WTC11 (cell line): ENCODE data around the gene IL10RB. TPM values are rescaled to one million over a fixed set of nuclear protein-coding genes. Genes with fewer than 3 reads are reported as not detected.

Experiments used
- ATAC-seq: fragments of 200-7000 bp; cut with Tn5 transposase; 2 replicates; pipeline ENCODE4 v1.10.0; 2021; ENCODE audit warnings: mild to moderate bottlenecking, moderate library complexity
- CTCF ChIA-PET: fragments of 300-600 bp; sonication (Branson Sonifier 250); formaldehyde crosslinking; loops from one replicate; lab custom pipeline; 2021; ENCODE audit warnings: antibody characterized with exemption; lab: Charles Lee
- POLR2A ChIA-PET: fragments of 350-600 bp; sonication (Branson Sonifier 250); formaldehyde crosslinking; loops from one replicate; lab custom pipeline; 2021; ENCODE audit warnings: antibody characterized with exemption; lab: Charles Lee
- DNase-seq: peaks from one replicate; pipeline ENCODE4 v3.0.0; 2021; ENCODE audit warnings: low spot score
- H3K27ac Mint-ChIP-seq: 2 replicates; pipeline ENCODE4 v1.8.0; 2021; ENCODE audit warnings: mixed read lengths
- H3K27me3 Mint-ChIP-seq: 2 replicates; pipeline ENCODE4 v1.8.0; 2021; ENCODE audit warnings: low read depth, mild to moderate bottlenecking, moderate library complexity, mixed read lengths
- H3K36me3 Mint-ChIP-seq: 2 replicates; pipeline ENCODE4 v1.8.0; 2021; ENCODE audit warnings: mixed read lengths
- H3K4me1 Mint-ChIP-seq: 2 replicates; pipeline ENCODE4 v1.8.0; 2022; ENCODE audit warnings: mixed read lengths
- H3K4me3 Mint-ChIP-seq: 2 replicates; pipeline ENCODE4 v1.8.0; 2021; ENCODE audit warnings: mild to moderate bottlenecking, moderate library complexity, mixed read lengths
- H3K9me3 Mint-ChIP-seq: 2 replicates; pipeline ENCODE4 v1.8.0; 2021; ENCODE audit warnings: mixed read lengths
- CREM ChIP-seq: sonication (generic); formaldehyde crosslinking; IDR thresholded peaks from 2 replicates; pipeline ENCODE4 v1.8.1; 2022; ENCODE audit warnings: mild to moderate bottlenecking, missing genetic modification reagents, moderate library complexity
- ELF4 ChIP-seq: sonication (generic); formaldehyde crosslinking; IDR thresholded peaks from 2 replicates; pipeline ENCODE4 v1.8.1; 2022; ENCODE audit warnings: low read depth, mild to moderate bottlenecking, moderate library complexity, missing genetic modification reagents
- GRHL2 ChIP-seq: fragments of 250-450 bp; sonication (Bioruptor Pico); IDR thresholded peaks from 2 replicates; pipeline ENCODE4 v1.8.0; 2022; ENCODE audit warnings: mild to moderate bottlenecking, moderate library complexity; ENCODE audit not compliant: insufficient replicate concordance, severe bottlenecking
- JAZF1 ChIP-seq: fragments of 250-450 bp; sonication (Bioruptor Pico); IDR thresholded peaks from 2 replicates; pipeline ENCODE4 v1.9.0; 2021; ENCODE audit warnings: moderate library complexity, mild to moderate bottlenecking, inconsistent platforms
- MXD4 ChIP-seq: fragments of 250-450 bp; sonication (Bioruptor Pico); IDR thresholded peaks from 2 replicates; pipeline ENCODE4 v1.8.0; 2021; ENCODE audit warnings: mild to moderate bottlenecking, moderate library complexity, borderline replicate concordance
- NFYB ChIP-seq: sonication (generic); formaldehyde crosslinking; conservative IDR thresholded peaks from 2 replicates; pipeline ENCODE4 v1.8.0; 2022; ENCODE audit warnings: low read depth, missing genetic modification reagents
- RELA ChIP-seq: sonication (generic); formaldehyde crosslinking; IDR thresholded peaks from 2 replicates; pipeline ENCODE4 v1.8.1; 2022; ENCODE audit warnings: missing genetic modification reagents, mild to moderate bottlenecking, borderline replicate concordance
- RORB ChIP-seq: fragments of 250-450 bp; sonication (Bioruptor Pico); IDR thresholded peaks from 2 replicates; pipeline ENCODE4 v1.9.0; 2021; ENCODE audit warnings: mild to moderate bottlenecking
- SOX15 ChIP-seq: fragments of 250-450 bp; sonication (Bioruptor Pico); IDR thresholded peaks from 2 replicates; pipeline ENCODE4 v1.9.0; 2021; ENCODE audit warnings: mild to moderate bottlenecking
- TCF7 ChIP-seq: sonication (generic); formaldehyde crosslinking; IDR thresholded peaks from 2 replicates; pipeline ENCODE4 v1.8.0; 2022; ENCODE audit warnings: mild to moderate bottlenecking, low read depth, missing genetic modification reagents, moderate library complexity
- TEAD4 ChIP-seq: sonication (generic); formaldehyde crosslinking; IDR thresholded peaks from 2 replicates; pipeline ENCODE4 v1.8.0; 2022; ENCODE audit warnings: mild to moderate bottlenecking, missing genetic modification reagents
- TP53 ChIP-seq: sonication (generic); formaldehyde crosslinking; IDR thresholded peaks from 2 replicates; pipeline ENCODE4 v1.8.1; 2023; ENCODE audit warnings: mild to moderate bottlenecking, missing genetic modification reagents
- ZNF219 ChIP-seq: sonication (generic); formaldehyde crosslinking; IDR thresholded peaks from 2 replicates; pipeline ENCODE4 v1.8.0; 2023; ENCODE audit warnings: missing genetic modification reagents, mild to moderate bottlenecking, borderline replicate concordance
- ZNF232 ChIP-seq: sonication (generic); formaldehyde crosslinking; IDR thresholded peaks from 2 replicates; pipeline ENCODE4 v1.8.0; 2022; ENCODE audit warnings: mild to moderate bottlenecking, missing genetic modification reagents
- ZNF317 ChIP-seq: sonication (generic); formaldehyde crosslinking; IDR thresholded peaks from 2 replicates; pipeline ENCODE4 v1.8.1; 2023; ENCODE audit warnings: low read depth, mild to moderate bottlenecking, moderate library complexity, missing genetic modification reagents, borderline replicate concordance
- total RNA-seq: library from RNA; stranded (reverse); gene quantifications from 3 replicates; pipeline ENCODE4 v1.2.3, GENCODE V29; 2021
- TF ChIP-seq, protein P1 (sequence below): sonication (generic); formaldehyde crosslinking; IDR thresholded peaks from 2 replicates; pipeline ENCODE4 v1.8.0; 2023; ENCODE audit warnings: missing genetic modification reagents
- TF ChIP-seq, protein P2 (sequence below): sonication (generic); formaldehyde crosslinking; IDR thresholded peaks from 2 replicates; pipeline ENCODE4 v1.8.1; 2023; ENCODE audit warnings: mild to moderate bottlenecking, missing genetic modification reagents, borderline replicate concordance
- TF ChIP-seq, protein P3 (sequence below): sonication (generic); formaldehyde crosslinking; IDR thresholded peaks from 2 replicates; pipeline ENCODE4 v1.8.1; 2022; ENCODE audit warnings: low read depth, mild to moderate bottlenecking, moderate library complexity, missing genetic modification reagents, borderline replicate concordance
- TF ChIP-seq, protein P4 (sequence below): sonication (generic); formaldehyde crosslinking; IDR thresholded peaks from 2 replicates; pipeline ENCODE4 v1.8.1; 2022; ENCODE audit warnings: mild to moderate bottlenecking, moderate library complexity, missing genetic modification reagents
- TF ChIP-seq, protein P5 (sequence below): sonication (generic); formaldehyde crosslinking; IDR thresholded peaks from 2 replicates; pipeline ENCODE4 v1.8.1; 2022; ENCODE audit warnings: missing genetic modification reagents, borderline replicate concordance

The IL10RB gene
- total RNA-seq, 1 experiment from 2014 or later: 3.7 TPM

DNA sequence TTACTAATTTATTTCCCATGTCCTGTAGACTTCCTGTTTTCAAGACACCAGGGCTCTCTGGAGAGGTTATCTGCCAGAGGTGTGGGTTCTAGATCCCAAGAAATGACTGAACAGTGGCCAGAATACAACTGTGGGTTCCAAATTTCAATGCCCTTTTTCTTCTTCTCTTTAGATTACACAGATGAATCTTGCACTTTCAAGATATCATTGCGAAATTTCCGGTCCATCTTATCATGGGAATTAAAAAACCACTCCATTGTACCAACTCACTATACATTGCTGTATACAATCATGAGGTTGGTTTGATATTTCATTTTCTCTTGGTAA, 21.4 kb upstream of the IL10RB start (continued):
- TF ChIP-seq ZNF219 (CRISPR knock-in tag) (no peak), RELA (CRISPR knock-in tag) (no peak)
- TF ChIP-seq, protein P1, sequence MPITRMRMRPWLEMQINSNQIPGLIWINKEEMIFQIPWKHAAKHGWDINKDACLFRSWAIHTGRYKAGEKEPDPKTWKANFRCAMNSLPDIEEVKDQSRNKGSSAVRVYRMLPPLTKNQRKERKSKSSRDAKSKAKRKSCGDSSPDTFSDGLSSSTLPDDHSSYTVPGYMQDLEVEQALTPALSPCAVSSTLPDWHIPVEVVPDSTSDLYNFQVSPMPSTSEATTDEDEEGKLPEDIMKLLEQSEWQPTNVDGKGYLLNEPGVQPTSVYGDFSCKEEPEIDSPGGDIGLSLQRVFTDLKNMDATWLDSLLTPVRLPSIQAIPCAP (CRISPR knock-in tag): no peak

DNA sequence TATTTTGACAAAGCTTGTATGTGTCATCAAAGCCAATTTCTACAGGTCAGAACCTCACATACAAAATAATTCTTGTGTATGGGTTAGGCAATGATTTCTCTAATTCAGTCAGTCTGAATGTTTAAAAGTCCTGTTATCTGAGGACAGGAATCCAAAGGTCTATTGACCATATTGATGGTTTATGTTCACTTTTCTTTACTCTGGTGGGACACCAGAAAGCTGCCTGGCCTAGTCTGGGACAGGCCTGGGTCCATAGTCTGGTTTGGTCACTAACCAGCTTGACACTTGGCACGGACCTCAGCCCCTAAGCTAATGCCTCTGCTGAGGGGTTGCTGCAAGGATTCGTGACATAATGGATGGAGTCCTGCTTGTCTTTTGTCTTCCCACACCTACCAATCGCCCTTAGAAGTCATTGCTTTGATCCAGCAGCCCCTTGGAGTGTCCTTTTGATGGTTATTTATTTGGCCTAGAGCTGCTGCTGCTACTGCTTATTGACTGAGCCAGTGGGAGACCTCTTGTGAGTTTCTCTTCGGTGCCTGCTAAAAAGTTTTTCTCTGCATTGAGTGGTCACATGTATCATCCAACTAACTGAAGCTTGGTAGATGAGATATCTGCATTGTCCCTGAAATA, 20.8 kb upstream of the IL10RB start:
- Mint-ChIP-seq H3K4me1 (no peaks in the 10 kb centered on the region), H3K36me3 (peaks cover 56% of the 10 kb centered on the region), H3K9me3 (peaks cover 7% of the 10 kb centered on the region), H3K27ac (no peak overlapping the region), H3K4me3 (no peak overlapping the region), H3K27me3 (no peaks in the 10 kb centered on the region)
- DNase-seq: no peak
- ChIA-PET POLR2A (no interaction called here), CTCF (interaction anchor here (0.7 kb wide), 1 partner anchor 217 kb away, joined by 3 read pairs; no protein-coding TSS in a partner anchor)
- no peak for ATAC-seq
- no peak for TF ChIP-seq RORB (CRISPR knock-in tag)
- no peak for TF ChIP-seq ZNF317 (CRISPR knock-in tag)
- no peak for TF ChIP-seq MXD4 (CRISPR knock-in tag)
- no peak for TF ChIP-seq RELA (CRISPR knock-in tag)
- TF ChIP-seq ZNF232 (CRISPR knock-in tag): no peak
- TF ChIP-seq, protein P2, sequence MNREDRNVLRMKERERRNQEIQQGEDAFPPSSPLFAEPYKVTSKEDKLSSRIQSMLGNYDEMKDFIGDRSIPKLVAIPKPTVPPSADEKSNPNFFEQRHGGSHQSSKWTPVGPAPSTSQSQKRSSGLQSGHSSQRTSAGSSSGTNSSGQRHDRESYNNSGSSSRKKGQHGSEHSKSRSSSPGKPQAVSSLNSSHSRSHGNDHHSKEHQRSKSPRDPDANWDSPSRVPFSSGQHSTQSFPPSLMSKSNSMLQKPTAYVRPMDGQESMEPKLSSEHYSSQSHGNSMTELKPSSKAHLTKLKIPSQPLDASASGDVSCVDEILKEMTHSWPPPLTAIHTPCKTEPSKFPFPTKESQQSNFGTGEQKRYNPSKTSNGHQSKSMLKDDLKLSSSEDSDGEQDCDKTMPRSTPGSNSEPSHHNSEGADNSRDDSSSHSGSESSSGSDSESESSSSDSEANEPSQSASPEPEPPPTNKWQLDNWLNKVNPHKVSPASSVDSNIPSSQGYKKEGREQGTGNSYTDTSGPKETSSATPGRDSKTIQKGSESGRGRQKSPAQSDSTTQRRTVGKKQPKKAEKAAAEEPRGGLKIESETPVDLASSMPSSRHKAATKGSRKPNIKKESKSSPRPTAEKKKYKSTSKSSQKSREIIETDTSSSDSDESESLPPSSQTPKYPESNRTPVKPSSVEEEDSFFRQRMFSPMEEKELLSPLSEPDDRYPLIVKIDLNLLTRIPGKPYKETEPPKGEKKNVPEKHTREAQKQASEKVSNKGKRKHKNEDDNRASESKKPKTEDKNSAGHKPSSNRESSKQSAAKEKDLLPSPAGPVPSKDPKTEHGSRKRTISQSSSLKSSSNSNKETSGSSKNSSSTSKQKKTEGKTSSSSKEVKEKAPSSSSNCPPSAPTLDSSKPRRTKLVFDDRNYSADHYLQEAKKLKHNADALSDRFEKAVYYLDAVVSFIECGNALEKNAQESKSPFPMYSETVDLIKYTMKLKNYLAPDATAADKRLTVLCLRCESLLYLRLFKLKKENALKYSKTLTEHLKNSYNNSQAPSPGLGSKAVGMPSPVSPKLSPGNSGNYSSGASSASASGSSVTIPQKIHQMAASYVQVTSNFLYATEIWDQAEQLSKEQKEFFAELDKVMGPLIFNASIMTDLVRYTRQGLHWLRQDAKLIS (CRISPR knock-in tag): no peak
- no peak for TF ChIP-seq CREM (CRISPR knock-in tag)
- TF ChIP-seq NFYB: no peak
- no peak for TF ChIP-seq TP53 (CRISPR knock-in tag)
- no peak for TF ChIP-seq GRHL2 (CRISPR knock-in tag)
- TF ChIP-seq, protein P3, sequence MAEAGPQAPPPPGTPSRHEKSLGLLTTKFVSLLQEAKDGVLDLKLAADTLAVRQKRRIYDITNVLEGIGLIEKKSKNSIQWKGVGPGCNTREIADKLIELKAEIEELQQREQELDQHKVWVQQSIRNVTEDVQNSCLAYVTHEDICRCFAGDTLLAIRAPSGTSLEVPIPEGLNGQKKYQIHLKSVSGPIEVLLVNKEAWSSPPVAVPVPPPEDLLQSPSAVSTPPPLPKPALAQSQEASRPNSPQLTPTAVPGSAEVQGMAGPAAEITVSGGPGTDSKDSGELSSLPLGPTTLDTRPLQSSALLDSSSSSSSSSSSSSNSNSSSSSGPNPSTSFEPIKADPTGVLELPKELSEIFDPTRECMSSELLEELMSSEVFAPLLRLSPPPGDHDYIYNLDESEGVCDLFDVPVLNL (CRISPR knock-in tag): no peak
- no peak for TF ChIP-seq TCF7
- TF ChIP-seq ELF4 (CRISPR knock-in tag): no peak
- TF ChIP-seq TEAD4 (CRISPR knock-in tag): no peak
- TF ChIP-seq, protein P4, sequence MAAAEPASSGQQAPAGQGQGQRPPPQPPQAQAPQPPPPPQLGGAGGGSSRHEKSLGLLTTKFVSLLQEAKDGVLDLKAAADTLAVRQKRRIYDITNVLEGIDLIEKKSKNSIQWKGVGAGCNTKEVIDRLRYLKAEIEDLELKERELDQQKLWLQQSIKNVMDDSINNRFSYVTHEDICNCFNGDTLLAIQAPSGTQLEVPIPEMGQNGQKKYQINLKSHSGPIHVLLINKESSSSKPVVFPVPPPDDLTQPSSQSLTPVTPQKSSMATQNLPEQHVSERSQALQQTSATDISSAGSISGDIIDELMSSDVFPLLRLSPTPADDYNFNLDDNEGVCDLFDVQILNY (CRISPR knock-in tag): no peak
- no peak for TF ChIP-seq SOX15 (CRISPR knock-in tag)
- TF ChIP-seq JAZF1 (CRISPR knock-in tag): no peak
- TF ChIP-seq, protein P5, sequence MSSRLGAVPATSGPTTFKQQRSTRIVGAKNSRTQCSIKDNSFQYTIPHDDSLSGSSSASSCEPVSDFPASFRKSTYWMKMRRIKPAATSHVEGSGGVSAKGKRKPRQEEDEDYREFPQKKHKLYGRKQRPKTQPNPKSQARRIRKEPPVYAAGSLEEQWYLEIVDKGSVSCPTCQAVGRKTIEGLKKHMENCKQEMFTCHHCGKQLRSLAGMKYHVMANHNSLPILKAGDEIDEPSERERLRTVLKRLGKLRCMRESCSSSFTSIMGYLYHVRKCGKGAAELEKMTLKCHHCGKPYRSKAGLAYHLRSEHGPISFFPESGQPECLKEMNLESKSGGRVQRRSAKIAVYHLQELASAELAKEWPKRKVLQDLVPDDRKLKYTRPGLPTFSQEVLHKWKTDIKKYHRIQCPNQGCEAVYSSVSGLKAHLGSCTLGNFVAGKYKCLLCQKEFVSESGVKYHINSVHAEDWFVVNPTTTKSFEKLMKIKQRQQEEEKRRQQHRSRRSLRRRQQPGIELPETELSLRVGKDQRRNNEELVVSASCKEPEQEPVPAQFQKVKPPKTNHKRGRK: no peak
